GM12878 (cell line): ENCODE measurements around the gene NMNAT1. TPM values are rescaled to one million over a fixed set of nuclear protein-coding genes. Genes with fewer than 3 reads are reported as not detected.

Experiments used
- ATAC-seq: fragments of 200-7000 bp; cut with Tn5 transposase; 3 replicates; pipeline ENCODE4 v1.9.1; 2020; ENCODE audit warnings: mild to moderate bottlenecking, moderate library complexity
- BruUV-seq: library from RNA; stranded (reverse); fragments of 400-500 nt; replicated peaks from 2 replicates; lab custom pipeline; 2021; lab: Mats Ljungman, UMichigan
- CTCF ChIA-PET: fragments of 300-600 bp; sonication (Branson Sonifier 250); formaldehyde crosslinking; extraction: SDS; loops from one replicate; lab custom pipeline; 2021; ENCODE audit warnings: inconsistent platforms; lab: Yijun Ruan, JAX
- POLR2A ChIA-PET: fragments of 350-600 bp; formaldehyde crosslinking; extraction: SDS; loops from one replicate; lab custom pipeline; 2021; ENCODE audit warnings: inconsistent platforms; lab: Charles Lee
- RAD21 ChIA-PET: fragments of 300-600 bp; sonication (Branson Sonifier 250); formaldehyde crosslinking; loops from one replicate; lab custom pipeline; 2023; ENCODE audit warnings: antibody characterized with exemption; ENCODE audit not compliant: unreplicated experiment; lab: Charles Lee
- SMC1A ChIA-PET: fragments of 300-600 bp; sonication (Branson Sonifier 250); formaldehyde crosslinking; loops from one replicate; lab custom pipeline; 2023; ENCODE audit not compliant: unreplicated experiment, uncharacterized antibody; lab: Charles Lee
- DNase-seq: peaks from one replicate; pipeline ENCODE4 v3.0.0-alpha.2; 2011; ENCODE audit warnings: low read depth, low spot score
- FAIRE-seq: peaks from 3 replicates; lab custom pipeline; 2011; peaks lifted over from hg19 to GRCh38; lab: Jason Lieb, UNC
- H2AFZ ChIP-seq: 2 replicates; pipeline ENCODE4 v1.6.0; 2011; ENCODE audit warnings: low read depth, low read length, control low read depth; ENCODE audit not compliant: control insufficient read depth
- H3K27ac ChIP-seq: 2 replicates; pipeline ENCODE4 v1.5.1; 2011; ENCODE audit warnings: control low read depth; ENCODE audit not compliant: control insufficient read depth, insufficient read depth
- H3K27me3 ChIP-seq, 2 experiments: replicated peaks in 1 of 2; 2 replicates each; pipeline versions ENCODE4 v1.6.0 to v1.6.1; 2011; ENCODE audit warnings: low read length in 1 of 2; ENCODE audit not compliant: control insufficient read depth in 2 of 2, insufficient read depth in 2 of 2
- H3K36me3 ChIP-seq, 2 experiments: 2 replicates each; pipeline ENCODE4 v1.5.1; 2011; ENCODE audit warnings: low read length in 1 of 2; ENCODE audit not compliant: control insufficient read depth in 2 of 2, insufficient read depth in 2 of 2
- H3K4me1 ChIP-seq: 2 replicates; pipeline ENCODE4 v1.6.1; 2011; ENCODE audit warnings: mild to moderate bottlenecking, low read length, moderate library complexity, mixed read lengths; ENCODE audit not compliant: control insufficient read depth, insufficient read depth
- H3K4me2 ChIP-seq: 2 replicates; pipeline ENCODE4 v1.6.0; 2011; ENCODE audit warnings: control low read depth; ENCODE audit not compliant: control insufficient read depth, insufficient read depth
- H3K4me3 ChIP-seq: fragments of 200-600 bp; sonication (generic); 2 replicates; pipeline ENCODE4 v1.5.1; 2016
- H3K79me2 ChIP-seq: 2 replicates; pipeline ENCODE4 v1.6.0; 2011; ENCODE audit warnings: low read length; ENCODE audit not compliant: control insufficient read depth, insufficient read depth
- H3K9ac ChIP-seq: 2 replicates; pipeline ENCODE4 v1.8.0; 2011; ENCODE audit warnings: low read length, control low read depth, mixed read lengths; ENCODE audit not compliant: control insufficient read depth, insufficient read depth
- H3K9me3 ChIP-seq: replicated peaks from 3 replicates; pipeline ENCODE4 v1.5.1; 2011; ENCODE audit warnings: mild to moderate bottlenecking, low read length; ENCODE audit not compliant: control insufficient read depth, insufficient read depth
- H4K20me1 ChIP-seq: 2 replicates; pipeline ENCODE4 v1.6.0; 2011; ENCODE audit not compliant: control insufficient read depth, insufficient read depth
- CTCF ChIP-seq, 3 experiments: IDR thresholded peaks in 2 of 3; conservative IDR thresholded peaks in 1 of 3; 2 replicates each; pipeline ENCODE4 v1.5.1; 2011; ENCODE audit warnings: low read depth in 3 of 3, low read length in 3 of 3, mild to moderate bottlenecking in 3 of 3, control low read depth in 2 of 3, moderate library complexity in 2 of 3, inconsistent platforms in 1 of 3, mixed read lengths in 1 of 3; ENCODE audit not compliant: control insufficient read depth in 2 of 3, insufficient read depth in 1 of 3; ENCODE audit errors: extremely low read depth in 1 of 3
- HSF1 ChIP-seq: fragments of 150-350 bp; IDR thresholded peaks from 2 replicates; pipeline ENCODE4 v1.6.1; 2014; ENCODE audit warnings: mild to moderate bottlenecking, low read depth, low read length
- JUND ChIP-seq: IDR thresholded peaks from 2 replicates; pipeline ENCODE4 v1.6.1; 2012; ENCODE audit warnings: low read depth, mild to moderate bottlenecking, low read length, improper control_type of control experiment, moderate library complexity
- MEF2A ChIP-seq: IDR thresholded peaks from 2 replicates; pipeline ENCODE4 v1.6.1; 2011; ENCODE audit warnings: low read depth, mild to moderate bottlenecking, low read length, moderate library complexity; ENCODE audit not compliant: insufficient read depth
- MTA3 ChIP-seq: IDR thresholded peaks from 2 replicates; pipeline ENCODE4 v1.6.1; 2012; ENCODE audit warnings: low read length, inconsistent platforms, borderline replicate concordance
- NKRF ChIP-seq: fragments of 450-650 bp; conservative IDR thresholded peaks from 2 replicates; pipeline ENCODE4 v1.6.1; 2017; ENCODE audit warnings: mild to moderate bottlenecking, moderate library complexity
- RAD51 ChIP-seq: fragments of 450-650 bp; IDR thresholded peaks from 2 replicates; pipeline ENCODE4 v1.6.1; 2016; ENCODE audit warnings: moderate library complexity, mild to moderate bottlenecking, inconsistent platforms
- RB1 ChIP-seq: fragments of 450-650 bp; formaldehyde crosslinking; IDR thresholded peaks from 2 replicates; pipeline ENCODE4 v1.6.1; 2017; ENCODE audit warnings: mild to moderate bottlenecking, borderline replicate concordance
- SIN3A ChIP-seq: IDR thresholded peaks from 2 replicates; pipeline ENCODE4 v1.6.1; 2012; ENCODE audit warnings: low read depth, low read length, improper control_type of control experiment
- SIX5 ChIP-seq: IDR thresholded peaks from 2 replicates; pipeline ENCODE4 v1.6.1; 2011; ENCODE audit warnings: mild to moderate bottlenecking, low read depth, low read length, moderate library complexity; ENCODE audit not compliant: severe bottlenecking
- SPI1 ChIP-seq: IDR thresholded peaks from 2 replicates; pipeline ENCODE4 v1.6.1; 2011; ENCODE audit warnings: low read depth, mild to moderate bottlenecking, low read length, moderate library complexity, borderline replicate concordance; ENCODE audit not compliant: insufficient read depth
- WGBS: methylation state at CpG from one replicate; pipeline ENCODE4 v1.1.6; 2016; ENCODE audit warnings: low lambda C conversion rate; ENCODE audit not compliant: insufficient replicate concordance, insufficient coverage; ENCODE audit errors: missing lambda C conversion rate; 5-methylcytosine and 5-hydroxymethylcytosine counted together
- in situ Hi-C: fragments of 300-500 bp; cut with MboI; formaldehyde crosslinking; loops from 9 replicates; pipeline ENCODE4 v1.14.3; 2018; ENCODE audit warnings: mixed read lengths
- intact Hi-C: fragments of 100-400 bp; cut with micrococcal nuclease; formaldehyde crosslinking; loops from one replicate; pipeline ENCODE4 v1.14.2; 2022; ENCODE audit not compliant: unreplicated experiment
- polyA plus RNA-seq, 11 experiments: library from polyadenylated mRNA; depleted of rRNA in 4 of 11; unstranded in 6 of 11; stranded (reverse) in 5 of 11; fragments of >200 nt; fragmentation: Nextera tagmentation in 4 of 11; fragmentation: Illumina TruSeq in 1 of 11; extraction: Ambion mirVana in 4 of 11; extraction: Trizol in 1 of 11; gene quantifications; 1 replicate in 1 of 11; 2 replicates in 10 of 11; pipeline versions ENCODE4 v1.2.1 to v1.2.3, GENCODE V29; 2011 to 2016; ENCODE audit warnings: inconsistent platforms in 2 of 11, missing spikeins in 2 of 11, low read depth in 1 of 11
- total RNA-seq, 4 experiments: library from RNA; depleted of rRNA in 3 of 4; stranded (reverse); fragments of >200 nt in 3 of 4; fragmentation: Illumina TruSeq in 1 of 4; extraction: Trizol in 1 of 4; gene quantifications; 2 replicates each; pipeline versions ENCODE4 v1.2.1 to v1.2.3, GENCODE V29; 2013 to 2021
- TF ChIP-seq, protein P1 (sequence below): IDR thresholded peaks from 2 replicates; pipeline ENCODE4 v1.6.1; 2011; ENCODE audit warnings: borderline replicate concordance, low read depth, mild to moderate bottlenecking, moderate library complexity, low read length; ENCODE audit not compliant: insufficient read depth, poor library complexity, severe bottlenecking
- TF ChIP-seq, protein P2 (sequence below): IDR thresholded peaks from 2 replicates; pipeline ENCODE4 v1.6.1; 2012; ENCODE audit warnings: low read length, inconsistent platforms

Gene NMNAT1
- total and polyA plus RNA-seq, 10 of the 15 experiments (the other 5 are each of a cell fraction or from before 2014, with no cell fraction given) = 7.2 to 16.7 (median 11.7) TPM

GRCh38 chr1:9989773-9990172, 46.5 kb downstream of the NMNAT1 start:
- Histone ChIP-seq H3K4me2 (no peak overlapping the region), H4K20me1 (no peaks in the 10 kb centered on the region), H3K9me3 (no peaks in the 10 kb centered on the region), H3K27ac (no peak overlapping the region), H3K36me3 (no peaks in the 10 kb centered on the region), H3K27me3 (no peaks in the 10 kb centered on the region), H3K9ac (no peak overlapping the region), H3K4me1 (no peaks in the 10 kb centered on the region), H3K4me3 (no peak overlapping the region), H3K79me2 (no peaks in the 10 kb centered on the region), H2AFZ (no peak overlapping the region)
- no peak for FAIRE-seq
- in situ Hi-C loops (no loop called here), intact Hi-C loops (no loop called here)
- no peak for DNase-seq
- SMC1A ChIA-PET = no interaction called here
- CTCF ChIA-PET = interaction anchor here (0.6 to 0.7 kb wide), 2 partner anchors 39 to 65 kb away, joined by 4 read pairs; no protein-coding TSS in a partner anchor
- WGBS = 88% methylated on average over 5 of the region's 5 CpGs
- no peak for ATAC-seq
- BruUV-seq = no TSS peak
- RAD21 ChIA-PET = no interaction called here
- POLR2A ChIA-PET = no interaction called here
- no peak for TF ChIP-seq JUND
- TF ChIP-seq MEF2A = no peak
- no peak for TF ChIP-seq NKRF
- no peak for TF ChIP-seq SIN3A
- TF ChIP-seq HSF1 = no peak
- no peak for TF ChIP-seq SIX5
- TF ChIP-seq, protein P1, sequence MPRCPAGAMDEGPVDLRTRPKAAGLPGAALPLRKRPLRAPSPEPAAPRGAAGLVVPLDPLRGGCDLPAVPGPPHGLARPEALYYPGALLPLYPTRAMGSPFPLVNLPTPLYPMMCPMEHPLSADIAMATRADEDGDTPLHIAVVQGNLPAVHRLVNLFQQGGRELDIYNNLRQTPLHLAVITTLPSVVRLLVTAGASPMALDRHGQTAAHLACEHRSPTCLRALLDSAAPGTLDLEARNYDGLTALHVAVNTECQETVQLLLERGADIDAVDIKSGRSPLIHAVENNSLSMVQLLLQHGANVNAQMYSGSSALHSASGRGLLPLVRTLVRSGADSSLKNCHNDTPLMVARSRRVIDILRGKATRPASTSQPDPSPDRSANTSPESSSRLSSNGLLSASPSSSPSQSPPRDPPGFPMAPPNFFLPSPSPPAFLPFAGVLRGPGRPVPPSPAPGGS = no peak
- TF ChIP-seq RB1 = no peak
- TF ChIP-seq MTA3 = no peak
- no peak for TF ChIP-seq RAD51
- TF ChIP-seq SPI1 = no peak
- TF ChIP-seq CTCF (IDR thresholded peaks at IDR 0.05 in 2 of 3, conservative IDR thresholded peaks at IDR 0.05 in 1 of 3; ENCODE audit: control insufficient read depth in 2 of 3, extremely low read depth in 1 of 3, insufficient read depth in 1 of 3, low read depth in 3 of 3, low read length in 3 of 3) = no peak
- TF ChIP-seq, protein P2, sequence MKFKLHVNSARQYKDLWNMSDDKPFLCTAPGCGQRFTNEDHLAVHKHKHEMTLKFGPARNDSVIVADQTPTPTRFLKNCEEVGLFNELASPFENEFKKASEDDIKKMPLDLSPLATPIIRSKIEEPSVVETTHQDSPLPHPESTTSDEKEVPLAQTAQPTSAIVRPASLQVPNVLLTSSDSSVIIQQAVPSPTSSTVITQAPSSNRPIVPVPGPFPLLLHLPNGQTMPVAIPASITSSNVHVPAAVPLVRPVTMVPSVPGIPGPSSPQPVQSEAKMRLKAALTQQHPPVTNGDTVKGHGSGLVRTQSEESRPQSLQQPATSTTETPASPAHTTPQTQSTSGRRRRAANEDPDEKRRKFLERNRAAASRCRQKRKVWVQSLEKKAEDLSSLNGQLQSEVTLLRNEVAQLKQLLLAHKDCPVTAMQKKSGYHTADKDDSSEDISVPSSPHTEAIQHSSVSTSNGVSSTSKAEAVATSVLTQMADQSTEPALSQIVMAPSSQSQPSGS = no peak
